8988T (cell line): ENCODE measurements around the gene CCDC183.
"Not testable (repeated sequence)": the region's sequence is repeated elsewhere in the genome, so short reads cannot be mapped to it uniquely, and the experiment has no call there.

Experiments
- DNase-seq: peaks from one replicate; pipeline ENCODE4 v3.0.0; 2011

Gene CCDC183

DNA sequence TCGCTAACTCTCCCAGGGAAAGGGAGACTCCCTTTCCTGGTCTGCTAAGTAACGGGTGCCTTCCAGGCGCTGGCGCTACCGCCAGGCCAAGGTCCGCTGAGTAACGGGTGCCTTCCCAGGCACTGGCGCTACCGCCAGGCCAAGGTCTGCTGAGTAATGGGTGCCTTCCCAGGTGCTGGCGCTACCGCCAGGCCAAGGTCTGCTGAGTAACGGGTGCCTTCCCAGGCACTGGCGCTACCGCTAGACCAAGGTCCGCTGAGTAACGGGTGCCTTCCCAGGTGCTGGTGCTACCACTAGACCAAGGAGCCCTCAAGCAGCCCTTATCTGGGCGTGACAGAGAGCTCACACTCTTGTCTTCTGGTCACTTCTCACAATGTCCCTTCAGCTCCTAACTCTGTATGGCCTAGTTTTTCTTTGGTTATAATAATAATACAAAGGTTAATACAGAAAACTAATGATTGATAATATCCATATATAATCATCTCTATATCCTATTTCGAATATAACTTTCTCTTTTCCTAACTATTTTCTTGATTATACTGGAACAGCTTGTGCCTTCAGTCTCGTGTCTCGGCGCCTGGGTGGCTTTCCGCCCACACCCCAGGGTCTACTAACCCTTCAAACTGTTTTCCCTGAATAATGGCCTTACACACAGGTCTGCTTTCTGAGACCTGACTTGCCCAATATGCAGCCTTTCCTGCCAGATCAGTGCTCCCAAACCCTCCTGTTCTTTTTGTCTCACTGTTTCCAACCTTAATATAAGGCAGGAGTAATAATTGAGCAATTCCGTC is 10.4 kb upstream of the CCDC183 start:
- not testable (repeated sequence) for DNase-seq

DNA sequence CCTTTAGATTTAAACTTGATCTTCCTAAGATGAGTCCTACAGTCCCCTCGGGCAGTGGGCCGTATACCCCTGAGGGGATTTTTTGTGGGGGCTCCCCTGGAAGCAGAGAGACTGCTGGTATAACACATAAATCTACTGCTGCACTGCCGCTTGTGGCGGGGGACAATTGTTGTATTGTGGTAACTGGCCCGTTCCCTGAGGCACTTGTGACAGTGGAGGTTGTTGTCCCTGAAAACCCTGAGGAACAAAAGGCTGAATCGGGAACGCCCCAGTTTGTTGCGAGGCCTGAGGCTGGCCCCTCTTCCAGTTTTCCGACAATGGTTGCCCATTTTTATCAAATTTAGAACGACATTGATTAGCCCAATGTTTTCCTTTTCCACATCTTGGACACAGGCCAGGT is 9.7 kb upstream of the CCDC183 start:
- no peak for DNase-seq

DNA sequence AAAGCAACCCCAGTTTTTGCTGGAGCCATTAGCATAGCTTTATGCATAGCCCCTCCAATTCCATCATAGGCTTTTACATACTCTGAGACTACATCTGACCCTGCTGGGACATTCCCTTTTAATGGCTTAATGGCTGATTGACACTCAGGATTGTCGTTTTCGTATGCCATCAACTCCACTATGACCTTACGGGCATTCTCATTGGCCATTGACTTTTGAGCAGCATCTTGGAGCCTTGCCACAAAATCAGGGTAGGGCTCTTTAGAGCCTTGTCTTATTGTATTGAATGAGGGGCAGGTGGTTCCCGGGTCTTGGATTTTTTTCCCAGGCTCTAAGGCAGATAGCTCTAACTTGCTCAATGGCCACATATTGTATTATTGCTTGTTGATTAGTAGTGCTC is 9.2 kb upstream of the CCDC183 start:
- DNase-seq, result not testable (repeated sequence)

DNA sequence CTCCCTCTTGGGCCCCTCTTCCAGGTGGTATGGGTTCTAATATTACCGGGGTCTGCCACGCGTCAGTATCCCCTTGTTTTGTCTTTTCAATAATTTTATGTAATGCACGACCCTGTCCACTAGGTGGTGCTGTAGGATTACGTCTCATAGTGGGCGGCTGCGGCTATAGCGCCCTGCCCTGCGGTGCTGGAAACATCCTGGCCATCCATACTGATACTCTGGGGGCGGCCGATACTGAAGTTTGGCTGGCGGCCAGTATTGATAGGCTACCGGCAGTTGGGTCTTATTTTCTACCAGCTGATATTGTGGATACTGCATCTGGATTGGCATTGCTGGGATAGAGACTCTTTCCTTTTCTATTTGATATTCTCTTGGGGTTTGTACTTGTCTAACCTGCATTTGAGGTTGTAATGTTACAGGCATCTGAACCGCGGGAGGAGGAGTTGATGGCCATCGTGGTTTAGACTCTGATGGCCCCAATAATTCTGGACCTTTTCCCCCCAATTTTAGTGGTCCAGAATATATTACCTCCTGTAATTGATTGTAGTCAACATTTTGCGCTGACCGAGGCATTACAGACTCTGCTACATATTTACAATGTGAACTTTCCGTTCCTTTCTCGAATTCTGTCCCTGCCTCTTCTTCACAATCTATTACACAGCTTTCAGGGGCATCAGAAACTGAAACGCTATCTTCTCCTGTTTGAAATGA is 8.3 kb upstream of the CCDC183 start:
- DNase-seq, result no peak

DNA sequence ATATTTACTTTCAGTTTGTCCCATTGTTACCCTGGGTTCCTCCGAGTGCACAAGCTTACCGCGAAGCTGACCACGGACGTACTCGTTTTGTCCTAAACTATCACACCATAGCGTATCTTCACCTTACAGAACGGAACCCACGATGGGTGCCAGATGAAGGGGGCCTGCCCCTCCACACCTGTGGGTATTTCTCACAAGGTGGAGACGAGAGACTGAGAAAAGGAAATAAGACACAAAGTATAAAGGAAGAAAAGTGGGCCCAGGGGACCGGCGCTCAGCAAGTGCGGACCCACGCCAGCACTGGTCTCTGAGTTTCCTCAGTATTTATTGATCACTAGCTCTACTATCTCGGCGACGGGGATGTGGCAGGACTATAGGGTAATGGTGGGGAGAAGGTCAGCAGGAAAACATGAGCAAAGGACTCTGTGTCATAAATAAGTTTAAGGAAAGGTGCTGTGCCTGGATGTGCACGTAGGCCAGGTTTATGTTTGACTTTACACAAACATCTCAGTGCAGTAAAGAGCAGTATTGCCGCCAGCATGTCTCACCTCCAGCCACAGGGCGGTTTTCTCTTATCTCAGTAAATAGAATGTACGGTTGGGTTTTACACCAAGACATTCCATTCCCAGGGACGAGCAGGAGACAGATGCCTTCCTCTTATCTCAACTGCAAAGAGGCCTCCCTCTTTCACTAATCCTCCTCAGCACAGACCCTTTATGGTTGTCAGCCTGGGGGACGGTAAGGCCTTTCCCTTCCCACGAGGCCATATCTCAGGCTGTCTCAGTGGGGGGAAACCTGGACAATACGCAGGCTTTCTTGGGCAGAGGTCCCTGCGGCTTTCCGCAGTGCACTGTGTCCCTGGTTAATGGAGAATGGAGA is 7.3 kb upstream of the CCDC183 start:
- not testable (repeated sequence) for DNase-seq

DNA sequence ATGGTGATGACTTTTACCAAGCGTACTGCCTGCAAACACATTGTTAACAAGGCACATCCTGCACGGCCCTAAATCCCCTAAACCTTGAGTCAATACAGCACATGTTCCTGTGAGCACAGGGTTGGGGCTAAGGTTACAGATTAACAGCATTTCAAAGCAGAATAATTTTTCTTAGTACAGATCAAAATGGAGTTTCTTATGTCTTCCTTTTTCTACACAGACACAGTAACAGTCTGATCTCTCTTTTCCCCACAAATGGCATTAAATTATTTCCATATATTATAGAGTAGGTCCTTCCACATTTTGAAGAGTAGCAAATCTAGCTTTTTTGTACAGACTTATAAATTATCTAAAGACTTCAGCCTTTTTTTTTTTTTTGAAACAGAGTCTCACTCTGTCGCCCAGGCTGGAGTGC is 6.6 kb upstream of the CCDC183 start:
- DNase-seq, result no peak

DNA sequence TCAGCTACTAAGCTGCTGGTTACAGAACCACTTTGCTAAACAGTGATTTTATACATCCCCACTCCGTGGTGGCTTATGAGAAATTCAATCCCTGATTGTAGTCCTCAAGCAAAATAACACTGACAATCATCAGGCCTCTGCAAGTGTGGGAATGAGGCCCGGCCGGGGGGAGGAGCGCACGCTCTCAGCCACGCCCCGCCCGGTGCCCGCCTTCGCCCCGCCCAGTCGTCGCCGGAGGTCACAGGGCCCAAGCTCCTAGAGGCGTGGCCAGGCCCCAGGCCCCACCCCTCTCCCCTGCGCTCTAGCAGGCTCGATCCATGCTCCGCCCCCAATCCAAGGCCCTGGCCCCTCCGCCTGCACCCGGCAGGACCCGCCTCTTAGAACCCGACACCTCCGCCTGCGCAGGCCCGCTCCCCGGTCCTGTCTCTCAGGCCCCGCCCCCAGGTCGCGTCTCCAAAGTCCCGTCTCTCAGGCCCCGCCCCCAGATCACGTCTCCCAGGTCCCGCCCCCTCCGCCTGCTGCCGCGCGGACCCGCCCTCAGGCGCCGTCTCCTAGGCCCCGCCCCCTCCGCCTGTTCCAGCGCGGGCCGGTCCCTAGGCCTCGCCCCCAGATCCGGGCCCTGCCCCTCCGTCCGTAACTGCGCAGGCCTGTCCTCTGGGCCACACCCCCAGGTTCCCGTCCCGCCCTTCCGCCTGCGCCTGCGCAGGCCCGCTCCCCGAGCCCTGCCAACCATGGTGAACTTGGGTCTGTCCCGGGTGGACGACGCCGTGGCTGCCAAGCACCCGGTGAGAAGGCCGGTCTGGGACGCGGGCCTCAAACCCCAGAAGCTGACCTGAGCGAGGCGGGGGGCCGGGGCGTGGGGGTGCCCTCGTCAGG is 5.3 kb upstream of the CCDC183 start, which contains the start of gene TMEM141:
TSS of gene TMEM141 (plus strand) at position 705 of the 876 bp plus-strand sequence. CDS start at position 732, 27 bp downstream.
- peak; percentile 91 for DNase-seq

DNA sequence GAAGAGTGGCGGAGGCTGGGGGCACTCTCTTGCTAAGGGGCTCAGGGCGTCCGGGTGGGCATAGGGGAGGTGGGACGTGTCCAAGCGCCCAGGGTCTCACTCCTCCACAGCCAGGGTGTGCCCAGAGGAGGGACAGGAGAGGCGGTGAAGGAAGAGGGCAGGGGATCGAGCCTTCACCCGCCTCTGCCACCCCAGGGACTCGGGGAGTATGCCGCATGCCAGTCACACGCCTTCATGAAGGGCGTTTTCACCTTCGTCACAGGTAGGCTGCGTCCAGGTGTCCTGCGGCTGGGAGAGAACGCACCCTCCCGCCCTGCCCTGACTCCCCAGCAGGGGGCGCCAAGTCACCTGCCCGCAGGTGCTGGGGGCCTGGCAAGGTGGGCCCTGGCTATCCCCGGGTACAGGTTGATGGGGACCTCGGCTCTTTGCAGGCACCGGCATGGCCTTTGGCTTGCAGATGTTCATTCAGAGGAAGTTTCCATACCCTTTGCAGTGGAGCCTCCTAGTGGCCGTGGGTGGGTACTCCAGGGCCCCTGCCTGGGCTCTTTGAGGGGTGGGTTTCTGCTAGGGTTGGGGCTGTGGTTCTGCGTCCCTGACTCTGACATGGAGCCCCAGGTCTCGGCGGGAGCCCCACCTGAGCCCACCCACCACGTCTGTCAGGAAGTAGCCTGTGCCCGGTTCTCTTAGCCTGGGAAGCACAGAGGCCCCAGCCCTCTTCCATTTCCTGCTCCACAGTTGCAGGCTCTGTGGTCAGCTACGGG is 4.4 kb upstream of the CCDC183 start:
- DNase-seq, result no peak

DNA sequence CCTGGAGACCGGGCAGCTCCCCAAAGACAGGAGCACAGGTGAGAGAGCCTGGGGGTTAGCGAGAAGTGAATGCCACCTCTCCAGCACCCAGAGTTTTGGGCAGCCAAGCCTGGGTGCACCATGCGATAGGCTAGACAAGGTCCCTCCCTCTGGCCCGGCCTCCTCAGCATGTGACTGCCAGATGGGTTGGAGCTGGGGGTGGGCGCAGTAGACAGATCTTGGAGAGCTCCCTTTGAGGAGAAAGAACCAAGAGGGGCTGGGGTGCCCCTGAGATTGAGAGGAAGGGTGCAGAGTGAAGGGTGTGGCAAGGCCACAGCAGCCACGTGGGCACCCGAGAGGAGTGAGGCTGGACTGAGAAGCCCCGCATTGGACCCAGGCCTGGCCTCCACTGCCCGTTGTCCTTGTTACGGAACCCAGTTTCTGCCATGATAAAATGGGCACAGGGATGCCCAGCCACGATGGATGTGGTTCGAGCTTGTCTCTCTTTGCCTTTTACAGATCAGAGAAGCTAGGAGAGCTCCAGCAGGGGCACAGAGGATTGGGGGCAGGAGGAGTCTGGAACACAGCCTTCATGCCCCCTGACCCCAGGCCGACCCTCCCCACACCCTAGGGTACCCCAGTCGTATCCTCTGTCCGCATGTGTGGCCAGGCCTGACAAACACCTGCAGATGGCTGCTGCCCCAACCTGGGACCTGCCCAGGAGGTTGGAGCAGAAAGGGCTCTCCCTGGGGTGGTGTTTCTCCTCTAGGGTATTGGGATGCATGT is 3.6 kb upstream of the CCDC183 start:
- no peak for DNase-seq

DNA sequence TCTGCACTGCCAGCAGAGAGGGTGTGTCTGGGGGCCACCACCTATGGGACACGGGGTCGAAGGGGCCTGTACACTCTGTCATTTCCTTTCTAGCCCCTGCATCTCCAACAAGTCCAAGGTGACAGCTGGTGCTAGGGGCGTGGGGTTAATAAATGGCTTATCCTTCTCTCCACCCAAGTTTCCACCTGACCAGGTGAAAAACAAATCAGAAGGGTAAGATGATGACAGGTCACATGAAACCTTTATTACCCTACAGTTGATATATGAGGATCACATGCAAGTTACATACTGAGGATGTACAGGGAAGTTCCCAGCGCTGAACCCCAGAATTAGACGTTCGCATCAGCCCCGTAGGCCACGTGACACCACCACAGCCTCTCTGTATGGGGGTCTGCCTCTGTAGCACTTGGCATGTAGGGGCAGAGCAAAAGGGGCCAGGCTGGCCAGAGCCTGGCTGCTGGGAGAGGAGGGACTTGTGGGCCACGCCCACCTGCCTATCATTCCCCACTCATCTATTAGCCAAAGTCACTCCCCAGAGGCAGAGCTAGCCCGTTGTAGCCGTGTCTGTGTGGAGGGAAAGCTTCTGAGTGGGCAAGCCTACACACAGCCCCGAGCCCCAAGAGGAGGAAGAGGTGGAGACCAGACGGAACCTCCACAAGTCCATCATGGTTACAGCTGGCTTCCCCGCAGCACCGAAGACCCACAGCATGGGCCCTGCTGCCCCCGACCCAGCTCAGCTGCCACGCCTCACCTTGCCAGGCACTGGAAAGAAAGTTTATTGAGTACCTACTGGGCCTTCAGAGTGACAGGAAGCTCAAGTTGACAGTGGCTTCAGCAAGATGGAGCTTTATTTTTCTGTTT is 2.8 kb upstream of the CCDC183 start:
- DNase-seq, result no peak

DNA sequence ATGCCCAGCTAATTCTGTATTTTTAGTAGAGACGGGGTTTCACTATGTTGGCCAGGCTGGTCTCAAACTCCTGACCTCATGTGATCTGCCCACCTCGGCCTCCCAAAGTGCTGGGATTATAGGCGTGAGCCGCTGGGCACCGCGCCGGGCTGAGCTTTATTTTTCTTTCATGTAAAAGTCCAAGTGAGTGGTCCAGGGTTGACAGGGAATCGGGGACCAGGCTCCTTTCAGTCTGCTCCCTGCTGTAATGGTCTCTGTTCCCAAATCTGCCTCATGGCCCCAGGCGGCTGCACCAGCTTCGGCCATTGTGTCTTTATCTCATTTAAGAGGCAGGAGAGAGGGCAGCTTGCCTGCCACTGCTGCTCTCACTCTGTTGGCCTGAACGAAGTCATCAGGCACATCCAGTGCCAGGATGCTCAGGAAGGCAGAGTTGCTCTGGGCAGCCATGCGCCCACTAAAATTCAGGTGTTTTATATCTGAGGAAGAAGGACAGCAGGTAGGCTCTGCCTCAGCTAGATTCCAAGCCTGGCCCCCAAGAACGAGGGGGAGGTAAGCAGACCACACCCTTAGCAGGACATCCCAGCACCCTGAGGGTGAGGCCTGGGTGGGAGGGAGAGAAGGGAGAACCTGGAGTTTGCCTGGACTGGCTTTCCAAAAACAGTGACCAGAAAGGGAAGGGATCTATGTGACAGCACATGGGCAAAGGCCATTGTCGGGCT is 1.7 kb upstream of the CCDC183 start:
- DNase-seq, result no peak

DNA sequence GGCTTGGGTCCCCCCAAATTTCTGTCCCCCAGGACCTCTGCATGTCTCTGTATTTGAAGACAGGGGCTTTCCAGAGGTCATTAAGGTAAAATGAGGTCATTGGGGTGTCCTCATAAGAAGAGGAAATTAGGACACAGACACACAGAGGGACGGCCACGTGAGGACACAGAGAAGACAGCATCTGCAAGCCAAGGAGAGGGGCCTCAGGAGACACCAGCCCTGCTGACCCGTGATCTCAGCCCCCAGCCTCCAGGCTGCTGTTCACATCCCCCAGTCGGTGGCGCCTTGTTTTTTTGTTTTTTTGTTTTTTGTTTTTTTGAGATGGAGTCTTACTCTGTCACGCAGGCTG is 1.2 kb upstream of the CCDC183 start:
- no peak for DNase-seq

DNA sequence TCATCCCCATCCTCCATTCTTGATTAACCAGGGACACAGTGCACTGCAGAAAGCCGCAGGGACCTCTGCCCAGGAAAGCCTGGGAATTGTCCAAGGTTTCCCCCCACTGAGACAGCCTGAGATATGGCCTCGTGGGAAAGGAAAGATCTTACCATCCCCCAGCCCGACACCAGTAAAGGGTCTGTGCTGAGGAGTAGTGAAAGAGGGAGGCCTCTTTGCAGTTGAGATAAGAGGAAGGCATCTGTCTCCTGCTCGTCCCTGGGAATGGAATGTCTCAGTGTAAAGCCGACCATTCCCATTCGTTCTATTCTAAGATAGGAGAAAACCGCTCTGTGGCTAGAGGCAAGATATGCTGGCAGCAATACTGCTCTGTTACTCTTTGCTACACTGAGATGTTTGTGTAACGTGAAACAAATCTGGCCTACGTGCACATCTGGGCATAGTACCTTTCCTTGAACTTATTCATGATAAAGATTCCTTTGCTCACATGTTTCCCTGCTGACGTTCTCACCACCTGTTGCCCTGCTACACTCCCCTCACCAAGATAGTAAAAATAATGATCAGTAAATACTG is 723 bp downstream of the CCDC183 start:
- not testable (repeated sequence) for DNase-seq

DNA sequence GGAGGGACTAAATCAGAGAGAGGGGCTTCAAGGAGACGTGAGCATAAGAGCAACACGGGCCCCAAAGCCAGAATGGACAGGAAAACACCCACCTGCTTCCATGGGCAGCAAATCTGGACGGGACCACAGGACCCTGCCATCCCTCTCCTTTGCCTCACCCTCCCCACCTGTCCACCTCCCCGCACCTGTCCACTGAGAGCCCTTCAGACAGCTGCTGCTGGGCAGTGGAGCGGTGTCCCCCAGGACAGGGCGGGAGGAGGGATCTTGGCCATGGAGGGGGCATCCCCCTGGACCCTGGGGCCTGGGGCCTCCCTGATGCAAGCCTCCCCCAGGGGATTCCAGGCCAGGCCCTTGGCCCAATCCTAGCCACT is 2.6 kb downstream of the CCDC183 start:
- DNase-seq, result no peak

DNA sequence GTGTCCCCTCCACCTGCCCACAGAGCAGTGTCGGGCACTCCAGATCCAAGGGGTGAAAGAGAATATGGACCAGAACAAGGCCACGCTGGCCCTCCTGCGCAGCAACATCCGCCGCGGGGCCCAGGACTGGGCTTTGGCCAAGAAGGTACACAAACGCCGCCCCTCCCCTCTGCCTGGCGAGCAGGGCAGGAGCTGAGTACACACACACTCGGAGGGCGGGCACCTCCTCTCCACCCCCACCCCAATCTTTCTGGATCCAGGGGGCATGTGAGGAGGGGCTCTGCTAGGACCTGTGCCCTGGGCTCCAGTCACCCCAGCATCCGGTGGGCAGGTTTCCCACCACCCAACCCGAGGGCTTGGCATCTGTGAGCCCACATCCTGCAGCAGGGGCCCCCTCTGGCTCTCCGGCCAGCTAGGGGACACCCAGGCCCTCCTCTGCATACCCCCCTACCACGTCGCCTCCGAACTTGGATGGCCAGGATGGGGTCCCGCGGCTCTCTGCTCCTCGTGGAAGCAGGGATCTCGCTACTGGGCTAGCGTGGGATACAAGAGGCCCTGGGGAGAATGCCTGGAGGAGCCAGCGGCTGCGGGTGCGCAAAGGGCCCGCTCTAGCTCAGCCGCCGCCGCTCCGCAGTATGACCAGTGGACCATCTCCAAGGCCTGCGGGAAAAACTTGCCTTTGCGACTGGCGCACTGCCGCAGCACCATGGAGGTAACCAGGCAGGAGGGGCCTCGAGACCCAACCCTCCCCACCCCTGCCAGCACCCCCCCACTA is 3.1 kb downstream of the CCDC183 start:
- DNase-seq, result no peak

DNA sequence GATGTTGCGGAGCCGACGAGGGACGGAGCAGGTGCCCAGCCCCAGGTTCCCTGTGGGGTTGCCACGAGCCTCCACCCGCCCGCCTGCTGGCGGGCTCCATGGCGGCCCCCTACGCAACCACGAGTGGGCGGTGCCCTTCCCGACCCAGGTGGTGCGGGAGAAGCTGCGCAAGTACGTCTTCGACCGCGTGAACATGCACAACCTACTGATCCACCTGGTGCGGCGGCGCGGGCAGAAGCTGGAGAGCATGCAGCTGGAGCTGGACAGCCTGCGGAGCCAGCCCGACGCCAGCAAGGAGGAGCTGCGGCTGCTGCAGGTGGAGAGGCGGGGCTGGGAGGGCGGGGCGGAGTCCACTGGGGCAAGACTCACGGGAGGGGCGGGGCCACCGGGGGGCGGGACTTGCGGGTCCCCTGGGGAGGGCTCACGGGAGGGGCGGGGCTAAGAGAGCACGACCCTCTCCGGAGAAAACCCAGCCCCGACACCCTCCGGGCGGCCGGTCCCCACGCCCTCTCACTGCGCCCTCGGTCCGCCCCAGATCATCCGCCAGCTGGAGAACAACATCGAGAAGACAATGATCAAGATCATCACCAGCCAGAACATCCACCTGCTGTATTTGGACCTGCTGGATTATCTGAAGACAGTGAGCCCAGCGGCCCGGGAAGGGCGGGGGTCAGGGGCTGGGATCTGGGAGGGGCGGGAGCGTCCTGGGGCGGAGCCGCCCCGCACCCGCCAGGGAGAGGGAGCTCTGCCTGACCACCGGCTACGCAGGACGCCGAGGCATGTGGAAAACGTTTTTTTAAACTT is 3.9 kb downstream of the CCDC183 start:
- peak; percentile 86 for DNase-seq

DNA sequence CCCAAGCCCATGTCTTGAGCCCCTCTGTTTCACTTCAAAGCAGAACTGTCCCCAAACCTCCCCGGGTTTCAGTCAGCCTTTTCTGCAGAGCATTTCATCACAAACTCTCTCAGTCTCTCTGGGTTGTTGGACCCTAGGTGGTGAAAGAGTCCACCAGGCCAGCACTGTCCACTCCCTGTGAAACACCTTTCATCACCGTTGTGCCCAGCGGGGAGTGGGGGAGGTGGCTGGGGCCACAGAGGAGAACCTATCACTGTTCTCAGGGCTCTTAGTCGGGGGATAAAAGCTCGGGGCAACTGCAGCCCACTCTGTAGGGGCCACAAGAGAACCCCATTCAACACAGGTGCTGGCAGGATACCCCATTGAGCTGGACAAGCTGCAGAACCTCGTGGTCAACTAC is 6.2 kb downstream of the CCDC183 start:
- no peak for DNase-seq
